GM12875 (cell line): ENCODE data around the gene GADD45G.

Experiments used
- H3K4me3 ChIP-seq: one replicate; pipeline ENCODE4 v1.5.1; 2011; ENCODE audit warnings: low read depth, low read length, control low read depth
- CTCF ChIP-seq: IDR thresholded peaks from 2 replicates; pipeline ENCODE4 v1.5.1; 2011; ENCODE audit warnings: low read depth, mild to moderate bottlenecking, control low read depth, inconsistent platforms, low read length, moderate library complexity, borderline replicate concordance; ENCODE audit not compliant: insufficient read depth

GADD45G gene

GRCh38 chr9:89638893-89639292, 34.1 kb downstream of the GADD45G start:
- H3K4me3 ChIP-seq: no peak overlapping the region
- TF ChIP-seq CTCF: no peak

GRCh38 chr9:89639367-89639795, 34.6 kb downstream of the GADD45G start:
- no peak for TF ChIP-seq CTCF

DNA sequence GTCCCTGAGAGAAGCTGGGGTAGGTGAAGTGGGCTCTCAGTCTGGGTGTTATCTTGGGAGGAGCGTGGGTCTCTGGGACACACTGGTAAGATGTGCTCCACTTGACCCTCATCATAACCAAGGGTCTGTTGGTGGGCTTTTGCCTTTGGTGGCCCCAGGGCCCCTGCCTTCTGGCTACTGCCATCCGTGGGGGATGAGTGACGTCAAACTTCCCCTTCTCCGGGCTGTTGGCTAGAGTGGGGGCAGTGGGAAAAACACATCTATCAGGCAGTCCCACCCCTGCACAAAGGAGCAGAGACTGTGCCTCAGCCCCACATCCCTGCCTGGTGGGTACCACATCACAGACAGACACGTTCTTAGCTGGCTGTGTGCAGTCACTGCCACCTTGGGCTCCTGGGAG, 35.1 kb downstream of the GADD45G start:
- H3K4me3 ChIP-seq: no peak overlapping the region
- TF ChIP-seq CTCF: no peak

More at GRCh38 chr9:89639367-89639795, 34.6 kb downstream of the GADD45G start:
- H3K4me3 ChIP-seq: no peak overlapping the region

- no peak for TF ChIP-seq CTCF
Observed at GRCh38 chr9:89640361-89640760, 35.5 kb downstream of the GADD45G start.

GRCh38 chr9:89640801-89641200, 36.0 kb downstream of the GADD45G start:
- TF ChIP-seq CTCF: no peak
- H3K4me3 ChIP-seq: no peak overlapping the region

More at GRCh38 chr9:89640361-89640760, 35.5 kb downstream of the GADD45G start:
- H3K4me3 ChIP-seq: no peak overlapping the region

GRCh38 chr9:89641980-89642379, 37.2 kb downstream of the GADD45G start:
- no peak for TF ChIP-seq CTCF
- no peak overlapping the region for H3K4me3 ChIP-seq

DNA sequence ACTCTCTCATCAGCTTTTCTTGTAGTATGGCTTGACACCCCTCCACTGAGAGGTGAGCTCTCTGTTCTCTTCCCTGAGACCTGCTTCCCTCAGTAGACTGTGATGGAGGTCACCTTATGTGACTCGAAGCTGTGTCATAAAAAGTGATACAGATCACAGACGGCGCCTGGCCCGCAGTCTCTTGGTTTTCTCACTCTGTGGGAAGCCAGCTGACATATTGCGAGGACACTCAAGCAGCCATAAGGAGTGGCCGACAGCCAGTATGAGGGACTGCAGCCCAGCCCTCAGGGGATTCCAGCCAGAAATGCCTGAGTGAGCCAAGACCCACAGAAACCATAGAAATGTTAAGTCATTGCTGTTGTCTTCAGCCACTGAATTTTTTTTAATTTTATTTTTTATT, 38.0 kb downstream of the GADD45G start:
- no peak overlapping the region for H3K4me3 ChIP-seq
- no peak for TF ChIP-seq CTCF
